ENCODE measurements around the gene TUBGCP3.

The TUBGCP3 gene

DNA sequence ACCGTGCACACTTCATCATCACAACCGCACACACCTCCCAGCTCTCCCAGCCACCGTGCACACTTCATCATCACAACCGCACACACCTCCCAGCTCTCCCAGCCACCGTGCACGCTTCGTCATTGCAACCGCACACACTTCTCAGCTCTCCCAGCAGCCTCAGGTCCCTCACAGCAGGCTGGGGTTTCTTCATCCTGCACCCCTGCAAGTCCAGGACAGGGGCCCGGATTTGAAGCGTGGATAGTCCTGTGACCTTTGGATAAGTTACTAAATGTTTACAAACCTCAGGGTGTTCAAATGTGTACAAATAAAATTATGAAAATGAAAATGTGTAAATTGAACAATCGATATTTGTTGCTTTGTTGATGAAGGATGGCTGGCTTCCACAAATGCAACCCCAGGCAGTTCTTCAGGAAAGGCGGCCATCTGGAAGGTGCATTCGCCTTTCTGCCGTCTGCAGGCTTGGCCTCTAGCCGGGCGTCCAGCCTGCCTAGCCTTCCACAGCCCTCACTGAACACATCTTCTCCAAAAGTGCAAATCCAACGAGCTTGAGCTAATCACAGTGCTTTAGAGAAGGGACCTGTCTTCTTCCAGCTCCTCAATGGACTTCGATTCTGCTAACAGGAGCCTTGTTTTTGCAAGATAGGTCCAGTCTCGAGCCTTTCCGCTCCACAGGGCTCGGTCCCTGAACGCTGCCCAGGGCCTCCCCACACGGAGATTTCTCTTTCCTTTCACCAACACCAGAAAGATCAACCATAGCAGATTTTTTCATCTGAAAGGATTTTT lies 137.6 kb downstream of the TUBGCP3 start:
- DNase-seq, result no peak

DNA sequence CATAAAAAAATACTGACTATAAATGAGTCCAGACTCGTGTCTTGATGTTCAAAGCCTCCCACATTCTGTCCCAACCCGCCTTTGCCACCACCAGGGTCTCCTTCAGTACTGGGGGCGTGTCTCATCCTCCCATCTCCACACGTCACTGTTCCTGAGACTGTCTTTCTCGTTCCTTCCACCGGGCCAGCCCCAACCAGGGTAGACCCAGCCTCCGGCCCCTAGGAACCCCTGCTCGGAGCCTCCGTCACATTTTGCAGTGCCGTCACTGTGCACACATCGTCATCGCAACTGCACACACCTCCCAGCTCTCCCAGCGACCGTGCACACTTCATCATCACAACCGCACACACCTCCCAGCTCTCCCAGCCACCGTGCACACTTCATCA lies 138.4 kb downstream of the TUBGCP3 start:
- no peak for DNase-seq

DNA sequence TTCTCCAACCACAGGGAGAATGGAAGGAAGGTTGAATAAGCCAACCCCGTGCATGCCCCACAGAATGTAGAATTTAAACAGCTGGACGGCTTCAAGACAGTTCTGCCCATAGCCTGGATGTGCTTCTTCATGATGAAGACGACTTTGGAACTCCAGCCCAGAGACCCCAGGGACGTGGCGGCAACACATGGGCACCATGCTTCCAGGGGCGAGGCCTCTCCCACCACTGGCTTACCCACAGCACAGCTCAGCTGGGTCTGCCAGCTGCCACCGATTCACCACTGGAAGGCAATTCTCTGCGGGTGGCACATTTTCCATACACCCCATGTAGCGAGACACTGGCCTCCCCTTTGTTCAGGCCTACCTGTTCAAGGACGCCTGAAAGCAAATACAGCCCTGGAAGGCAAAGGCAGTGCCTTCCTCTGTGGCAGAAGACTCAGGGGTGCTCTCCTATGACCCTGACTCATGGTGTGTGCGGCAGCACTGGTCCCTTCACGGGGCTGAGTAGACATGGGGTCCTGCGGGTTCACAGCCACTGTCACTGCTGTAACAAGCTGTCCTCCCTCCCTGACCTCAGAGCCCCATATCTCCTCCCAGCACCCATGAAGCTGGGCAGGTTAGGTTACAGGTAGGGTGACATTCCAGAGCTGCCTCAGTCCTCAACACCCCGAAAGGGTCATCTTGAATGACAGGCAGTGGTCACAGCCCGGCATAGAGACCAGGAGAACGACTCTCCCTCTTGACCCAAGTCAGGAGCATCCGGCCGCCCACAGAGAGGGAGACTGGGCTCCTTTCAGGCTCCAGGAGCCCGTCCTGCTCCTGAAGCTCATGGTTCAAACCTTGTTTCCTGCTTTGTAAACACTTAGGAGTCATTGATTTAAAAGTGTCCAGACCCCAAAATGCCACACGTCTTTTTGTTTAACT lies 139.1 kb downstream of the TUBGCP3 start:
- DNase-seq, result no peak

DNA sequence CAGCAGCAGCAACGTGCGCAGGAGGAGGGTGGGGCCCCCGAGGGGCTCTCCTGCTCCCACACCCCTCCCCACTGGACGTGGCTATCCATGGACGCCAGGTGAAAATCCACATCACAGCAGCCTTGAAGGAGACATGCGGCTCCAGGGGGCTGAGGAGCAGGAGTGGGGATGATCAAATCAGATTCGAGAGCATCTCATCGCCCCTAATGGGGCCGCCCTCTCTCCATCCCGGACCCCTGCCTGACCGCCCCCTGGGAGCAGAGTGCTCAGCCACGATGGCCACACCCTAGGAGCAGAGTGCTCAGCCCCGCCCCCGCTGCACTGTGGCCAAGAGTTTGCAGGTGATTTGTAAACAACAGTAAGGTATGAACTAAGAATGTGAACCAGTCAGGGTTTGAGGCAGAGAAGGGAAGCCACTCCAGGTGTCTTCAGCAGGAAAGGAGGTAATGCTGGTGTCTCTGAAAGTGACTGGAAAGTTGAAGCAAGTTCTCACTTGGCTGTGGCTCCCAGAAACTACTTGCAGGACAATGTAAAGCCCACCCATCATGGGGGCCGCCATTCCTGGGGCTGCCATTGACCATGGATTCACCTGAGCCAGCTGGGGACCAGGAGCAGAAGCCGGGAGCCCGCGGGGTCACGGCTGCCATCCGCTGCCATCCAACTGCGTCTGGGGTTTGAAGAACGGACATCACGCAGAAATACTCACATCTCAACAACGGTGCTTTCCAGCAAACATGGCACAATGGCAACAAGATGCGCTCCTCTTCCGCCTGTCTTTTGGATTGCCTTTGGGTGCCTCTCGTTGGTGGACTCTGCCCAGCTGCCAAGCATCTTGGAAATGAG lies 140.0 kb downstream of the TUBGCP3 start:
- peak; percentile 10 for DNase-seq

DNA sequence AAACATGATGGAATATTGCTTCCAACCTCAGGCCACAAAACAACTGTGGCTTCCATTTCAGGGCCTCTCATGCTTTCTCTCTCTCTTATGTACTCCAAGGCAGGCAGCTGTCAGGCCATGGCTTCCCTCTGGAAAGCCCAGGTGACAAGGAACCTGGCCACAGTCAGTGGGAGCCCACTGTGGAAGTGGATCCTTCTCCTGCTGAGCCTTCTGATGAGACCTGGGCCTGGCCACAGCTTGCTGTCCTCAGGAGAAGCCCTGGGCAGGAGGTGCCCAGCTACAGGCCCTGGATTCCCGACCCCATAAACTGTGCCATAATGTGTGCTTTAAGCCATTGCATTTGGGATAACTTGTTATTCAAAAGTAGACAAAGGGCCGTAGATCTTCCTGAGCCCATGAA lies 140.6 kb downstream of the TUBGCP3 start:
- no peak for DNase-seq

DNA sequence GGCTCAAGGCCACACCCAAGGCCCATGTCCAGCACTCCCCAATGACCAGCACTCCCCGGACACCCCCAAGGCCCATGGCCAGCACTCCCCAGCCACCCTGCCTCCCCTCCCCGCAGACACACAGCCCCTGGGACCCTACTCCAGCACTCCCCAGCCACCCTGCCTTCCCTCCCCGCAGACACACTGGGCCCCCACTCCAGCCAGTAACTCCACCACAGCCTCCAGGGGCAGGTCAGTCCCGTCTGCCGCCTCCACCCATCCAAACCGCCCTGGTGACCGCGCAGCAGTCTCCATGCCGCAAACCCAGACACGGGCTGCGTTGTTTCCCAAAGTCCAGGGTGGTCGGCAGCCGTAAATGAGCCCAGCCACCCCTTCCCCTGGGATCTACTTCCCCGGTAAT lies 141.1 kb downstream of the TUBGCP3 start:
- DNase-seq, result no peak

DNA sequence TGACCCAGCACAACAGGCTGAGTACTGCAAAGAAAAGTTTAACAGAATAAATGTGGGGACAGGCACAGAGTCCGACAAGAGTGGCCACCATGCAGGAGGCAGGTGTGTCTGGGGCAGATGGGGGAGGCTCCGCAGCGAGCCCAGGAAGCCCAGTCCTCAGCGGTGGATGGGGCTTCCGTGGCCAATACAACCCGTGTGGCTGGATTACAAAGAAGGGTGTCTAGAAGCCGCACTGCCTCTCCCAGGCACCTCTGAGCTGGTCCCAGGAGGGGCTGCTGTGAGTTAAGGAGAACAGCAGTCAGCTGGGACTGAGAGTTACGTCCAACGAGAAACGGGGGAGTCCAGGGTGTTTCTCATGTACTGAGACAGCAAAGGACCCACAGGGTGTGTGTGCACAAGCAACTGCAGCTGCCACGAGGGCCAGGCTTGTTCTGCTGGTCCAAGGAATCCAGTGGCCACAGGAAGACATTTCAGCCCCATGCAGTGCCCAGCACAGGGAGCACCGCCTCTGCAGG lies 141.5 kb downstream of the TUBGCP3 start:
- no peak for DNase-seq

DNA sequence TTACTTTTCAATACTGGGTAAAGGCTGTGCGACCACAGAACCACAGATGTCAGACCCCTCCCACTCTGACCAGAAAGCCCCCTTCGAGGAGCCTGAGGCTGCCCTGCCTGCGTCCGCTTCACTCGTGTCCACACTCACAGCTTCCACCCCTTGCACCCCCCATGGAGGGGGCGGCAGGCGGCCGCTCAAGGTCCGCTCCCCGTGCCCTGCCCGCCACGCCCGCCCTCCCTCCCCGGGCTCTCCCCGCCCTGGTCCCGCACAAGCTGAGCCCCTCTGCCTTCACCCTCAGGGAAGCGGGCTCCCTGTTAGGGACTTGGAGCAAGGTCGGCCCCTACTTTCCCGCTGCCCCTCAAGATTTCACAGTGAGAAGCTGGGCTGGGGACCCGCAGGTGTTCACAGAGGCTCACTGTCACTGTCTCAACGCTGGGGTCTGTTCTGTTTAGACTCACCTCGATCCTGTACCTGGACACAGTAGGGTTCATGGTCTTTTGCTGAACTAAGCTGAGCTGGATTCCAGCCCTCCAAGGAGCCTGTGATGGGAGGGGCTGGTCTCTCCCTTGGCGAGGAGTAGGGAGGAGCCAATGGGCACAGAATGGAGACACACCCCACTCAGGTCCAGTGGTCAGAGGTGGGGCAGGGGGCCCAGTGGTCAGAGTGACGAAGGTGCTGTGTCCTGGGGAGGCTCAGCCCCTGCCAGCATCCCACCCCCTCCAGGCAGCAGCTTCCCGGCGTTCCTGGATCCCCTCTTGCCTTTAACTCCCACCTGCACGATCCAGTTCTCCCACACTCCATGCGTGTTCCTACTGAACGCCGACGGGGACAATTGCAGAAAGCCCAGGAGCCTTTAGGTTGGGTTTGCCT lies 142.3 kb downstream of the TUBGCP3 start:
- DNase-seq, result no peak

DNA sequence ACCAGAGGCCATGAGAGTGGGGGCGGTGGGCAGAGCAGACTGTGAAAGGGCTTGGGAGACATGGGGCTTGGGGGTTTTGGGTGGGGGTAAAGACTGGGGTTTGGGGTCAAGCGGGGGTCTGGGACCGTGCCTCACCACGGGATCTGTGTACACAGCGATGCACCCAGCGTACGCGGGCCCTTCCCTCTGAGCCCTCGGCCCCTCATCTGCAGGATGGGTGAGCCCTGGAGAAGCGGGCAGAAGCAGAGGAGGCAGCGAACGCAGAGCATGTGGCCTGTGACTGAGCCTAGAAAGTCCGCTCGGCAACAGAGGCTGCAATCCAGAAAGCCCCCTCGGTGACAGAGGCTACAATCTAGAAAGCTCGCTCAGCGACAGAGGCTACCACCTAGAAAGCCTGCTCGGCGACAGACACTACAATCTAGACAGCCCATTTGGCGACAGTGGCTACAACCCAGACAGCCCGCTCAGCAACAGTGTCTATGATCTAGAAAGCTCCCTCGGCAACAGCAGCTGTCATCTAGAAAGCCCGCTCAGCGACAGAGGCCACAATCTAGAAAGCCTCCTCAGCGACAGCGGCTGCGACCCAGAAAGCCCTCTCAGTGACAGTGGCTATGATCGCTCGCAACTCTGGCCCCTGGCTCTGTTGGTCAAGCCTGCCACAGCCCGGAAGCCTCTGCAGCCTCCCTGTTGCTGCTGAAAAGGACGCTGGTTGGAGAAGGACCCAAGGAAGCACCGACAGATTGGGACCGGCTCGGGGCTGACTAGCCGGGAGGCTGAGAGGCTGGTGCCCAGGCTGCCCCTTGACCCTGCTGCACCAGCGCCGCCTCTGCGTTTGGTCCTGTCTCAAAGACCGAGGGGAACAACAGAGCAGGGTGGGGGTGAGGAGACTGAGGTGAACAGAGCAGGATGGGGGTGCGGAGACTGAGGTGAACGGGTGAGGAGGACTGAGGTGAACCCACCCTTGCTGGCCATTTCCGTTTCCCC lies 143.2 kb downstream of the TUBGCP3 start:
- no peak for DNase-seq

DNA sequence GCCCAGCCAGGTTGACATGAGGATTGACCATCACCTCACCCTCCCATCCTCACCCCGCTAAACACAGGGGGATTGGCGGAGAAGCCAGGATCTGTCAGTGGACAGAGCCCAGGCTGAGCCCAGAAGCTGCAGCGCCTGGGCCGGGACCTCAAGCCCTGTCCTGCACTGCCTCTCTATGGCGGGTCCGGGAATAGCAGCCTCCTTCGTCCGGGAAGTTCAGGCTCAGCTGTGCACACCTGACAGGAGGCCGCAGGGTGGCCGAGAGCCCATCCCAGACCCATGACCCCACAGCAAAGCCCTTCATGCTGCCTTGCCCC lies 144.0 kb downstream of the TUBGCP3 start:
- peak; percentile 77 for DNase-seq

DNA sequence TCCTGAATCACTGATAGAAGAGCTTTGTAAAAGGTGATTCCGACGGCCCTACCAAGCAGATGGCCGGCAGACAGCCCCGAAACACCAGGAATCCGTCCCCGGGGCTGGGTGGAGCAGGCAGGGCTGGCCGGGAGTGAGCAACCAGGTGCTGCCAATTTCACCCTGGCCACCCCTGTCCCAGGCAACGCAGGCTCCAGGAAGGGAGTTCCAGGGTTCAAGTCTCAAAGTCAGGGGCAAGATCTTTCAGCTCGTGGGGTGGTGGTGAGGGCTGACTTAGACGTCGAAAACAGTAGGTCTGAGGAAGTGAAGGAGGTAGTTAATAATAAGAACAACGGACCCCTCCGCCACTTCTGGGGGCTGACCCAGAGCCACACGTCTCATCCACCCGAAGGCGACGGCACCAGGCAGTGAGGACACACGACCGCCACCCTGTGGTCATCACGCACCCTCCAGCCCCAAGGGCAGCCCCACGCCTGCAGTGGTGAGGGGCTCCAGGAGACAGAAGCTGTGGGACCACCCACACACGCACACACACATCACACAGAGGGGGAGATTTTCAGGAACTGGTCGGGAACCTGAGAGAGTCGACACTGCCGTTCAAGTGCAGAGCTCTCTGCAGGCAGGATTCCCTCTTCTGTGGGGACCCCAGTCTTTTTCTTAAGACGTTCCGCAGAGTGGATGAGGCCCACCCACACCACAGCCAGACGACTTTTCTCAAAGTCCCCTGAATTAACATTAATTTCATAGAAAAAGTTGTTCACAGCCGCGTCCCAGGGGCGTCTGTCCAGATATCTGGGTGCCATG lies 144.6 kb downstream of the TUBGCP3 start:
- DNase-seq, result no peak

DNA sequence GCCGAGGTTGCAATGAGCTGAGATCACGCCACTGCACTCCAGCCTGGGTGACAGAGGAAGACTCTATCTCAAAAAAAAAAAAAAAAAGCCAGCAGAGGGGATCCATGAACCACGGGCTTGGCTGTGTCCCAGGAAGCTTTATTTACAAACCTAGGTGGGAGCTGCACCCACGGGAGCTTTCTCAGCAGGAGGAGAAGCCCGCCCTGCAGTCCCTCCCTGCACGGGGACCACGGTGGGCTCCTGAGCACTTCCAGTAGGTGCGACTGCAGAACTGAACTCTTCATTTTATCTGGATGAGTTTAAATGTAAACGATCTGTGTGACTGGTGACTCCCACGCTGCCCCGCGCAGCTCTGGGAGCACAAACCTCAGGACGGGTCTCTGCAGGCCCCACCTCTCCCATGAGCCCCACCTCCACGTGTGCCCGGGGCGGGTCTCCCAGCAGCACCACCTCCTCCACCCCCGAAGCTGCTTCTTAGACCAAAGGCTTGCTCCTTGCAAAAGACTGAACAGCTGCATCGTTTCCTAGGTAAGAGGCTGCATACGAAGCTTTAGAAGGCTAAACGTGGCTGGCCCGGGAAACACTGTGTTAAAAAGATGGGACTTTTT lies 145.4 kb downstream of the TUBGCP3 start:
- DNase-seq, result no peak

DNA sequence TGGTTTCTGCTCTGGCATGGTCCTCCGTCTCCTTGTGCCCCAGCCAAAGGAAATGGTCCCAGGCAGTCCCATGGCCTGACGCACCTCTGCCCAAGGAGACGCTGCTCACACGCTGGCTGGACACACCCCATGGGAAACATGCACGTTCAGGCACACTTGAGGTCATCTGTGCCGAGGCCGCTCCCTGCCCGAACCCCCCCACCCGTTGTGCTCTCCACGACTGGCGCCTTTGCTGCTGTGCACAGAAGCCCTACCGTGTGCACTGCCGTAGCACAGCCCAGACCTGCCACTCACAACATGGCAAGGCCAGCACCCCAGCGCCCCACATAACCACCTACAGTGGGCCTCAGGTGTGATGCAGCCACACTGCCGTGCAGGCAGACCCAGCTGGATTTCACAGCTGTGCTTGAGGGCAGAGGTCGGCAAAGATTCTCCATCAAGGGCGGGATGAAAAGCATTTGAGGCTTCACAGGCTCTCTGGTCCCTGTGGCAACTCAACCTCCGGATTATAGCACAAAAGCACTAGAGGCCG lies 146.1 kb downstream of the TUBGCP3 start:
- no peak for DNase-seq

DNA sequence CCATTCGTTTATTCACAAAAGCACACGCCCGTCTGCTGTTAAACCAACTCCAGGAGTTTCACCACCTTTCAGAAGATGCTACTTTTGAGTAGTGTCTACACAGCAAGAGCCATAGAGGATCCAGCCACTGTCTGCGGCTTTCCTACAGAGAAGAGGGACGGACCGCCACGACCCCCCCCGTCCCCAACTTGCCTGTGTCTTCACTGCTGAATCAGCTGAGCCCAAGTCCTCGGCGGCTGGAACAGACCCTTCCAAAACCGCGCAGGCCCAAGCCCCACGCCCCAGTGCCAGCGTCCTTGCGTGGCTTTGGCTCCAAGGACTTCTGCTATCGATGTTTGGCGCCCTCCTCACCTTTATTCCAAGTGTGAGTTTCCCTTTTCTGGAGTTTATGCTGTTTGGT lies 146.7 kb downstream of the TUBGCP3 start:
- no peak for DNase-seq

DNA sequence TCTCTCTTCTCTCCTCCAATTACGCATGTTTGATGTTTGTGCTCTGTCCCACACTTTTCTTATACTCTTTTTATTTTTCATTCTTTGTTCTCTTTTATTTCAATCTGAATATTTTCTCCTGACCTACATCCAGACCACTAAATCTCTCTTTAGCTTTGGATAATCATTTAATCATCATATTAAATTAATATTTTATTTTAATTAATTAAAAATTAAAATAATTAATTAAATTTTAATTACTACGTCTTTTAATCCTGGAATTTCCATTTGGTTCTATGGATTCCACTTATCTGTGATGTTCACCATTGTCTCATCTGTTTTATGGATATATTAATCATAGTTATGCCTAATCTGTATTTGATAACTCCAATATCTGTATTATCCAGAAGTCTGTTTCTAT lies 149.4 kb downstream of the TUBGCP3 start:
- no peak for DNase-seq

DNA sequence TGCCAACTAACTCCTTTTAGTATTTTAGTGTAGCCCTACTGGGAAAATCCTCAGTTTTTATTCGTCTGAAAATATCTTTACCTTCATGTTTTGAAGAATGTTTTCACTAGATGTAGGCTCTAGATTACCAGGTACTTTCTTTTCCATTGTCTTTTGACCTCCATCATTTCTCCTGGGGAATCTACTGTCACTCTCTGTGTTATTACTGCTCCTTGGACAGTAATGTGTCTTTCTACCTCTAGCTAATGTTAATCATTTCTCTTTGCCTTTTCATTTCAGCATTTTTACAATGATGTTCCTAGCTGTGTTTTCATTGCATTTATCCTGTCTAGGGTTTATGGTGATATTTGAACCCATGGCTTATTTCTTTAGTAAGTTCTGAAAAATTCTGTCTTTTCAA lies 149.9 kb downstream of the TUBGCP3 start:
- DNase-seq, result no peak

DNA sequence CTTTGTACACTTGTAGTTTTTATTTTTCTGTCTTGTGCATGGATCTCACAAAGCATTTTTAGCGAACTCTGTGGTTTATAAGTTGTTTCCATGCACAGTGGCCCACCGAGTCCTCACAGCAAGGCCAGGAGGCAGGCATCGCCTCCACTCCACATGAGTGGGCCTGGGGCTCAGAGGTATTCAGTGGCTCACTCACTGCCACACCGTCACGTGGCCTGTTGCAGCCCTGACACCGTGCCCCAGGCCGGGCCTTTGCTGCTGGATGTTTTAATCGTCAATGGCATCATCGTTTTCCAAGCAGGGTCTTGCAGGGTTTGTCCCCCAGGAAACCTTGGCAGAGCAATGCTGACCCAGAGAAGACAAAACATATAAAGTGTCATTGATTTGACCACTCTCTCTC lies 152.0 kb downstream of the TUBGCP3 start:
- DNase-seq, result no peak
